Stimulated activated CD4-positive, alpha-beta T cell treated with anti-CD3 and anti-CD28 coated beads, TNF-alpha, amount 100 ng/mL, for 48 hours (primary cell): ENCODE data around the gene PFKL.

ENCODE experiments used
- DNase-seq, 3 donors: peaks; one replicate each; pipeline ENCODE4 v3.0.0-alpha.2; 2020; ENCODE audit warnings: low read depth in 3 of 3

The PFKL gene

GRCh38 chr21:44363278-44363677, 63.4 kb downstream of the PFKL start:
- no peak for DNase-seq

- DNase-seq = no peak
Observed at GRCh38 chr21:44364151-44365053, 64.5 kb downstream of the PFKL start.

GRCh38 chr21:44365251-44365966, 65.6 kb downstream of the PFKL start:
- DNase-seq = no peak

- no peak for DNase-seq
Observed at GRCh38 chr21:44365967-44366585, 66.2 kb downstream of the PFKL start.

- no peak for DNase-seq
Observed at GRCh38 chr21:44366586-44367211, 66.8 kb downstream of the PFKL start.

GRCh38 chr21:44368711-44369446, 69.0 kb downstream of the PFKL start:
- no peak for DNase-seq

- no peak for DNase-seq
Observed at GRCh38 chr21:44370027-44370735, 70.3 kb downstream of the PFKL start.

GRCh38 chr21:44370786-44371410, 71.0 kb downstream of the PFKL start:
- DNase-seq = no peak

GRCh38 chr21:44371596-44371995, 71.7 kb downstream of the PFKL start:
- no peak for DNase-seq

- DNase-seq = no peak
Observed at GRCh38 chr21:44372616-44373015, 72.8 kb downstream of the PFKL start.

GRCh38 chr21:44374601-44375280, 74.9 kb downstream of the PFKL start:
- DNase-seq = no peak

GRCh38 chr21:44375281-44375651, 75.4 kb downstream of the PFKL start:
- no peak for DNase-seq

- no peak for DNase-seq
Observed at GRCh38 chr21:44375761-44376241, 75.9 kb downstream of the PFKL start.

- no peak for DNase-seq
Observed at GRCh38 chr21:44376606-44377005, 76.8 kb downstream of the PFKL start.
